ENCODE data around the gene MAMSTR. TPM values are rescaled to one million over a fixed set of nuclear protein-coding genes. Genes with fewer than 3 reads are reported as not detected.

Gene MAMSTR
- total RNA-seq, 1 donor from 2014 or later = 0.57 TPM

DNA sequence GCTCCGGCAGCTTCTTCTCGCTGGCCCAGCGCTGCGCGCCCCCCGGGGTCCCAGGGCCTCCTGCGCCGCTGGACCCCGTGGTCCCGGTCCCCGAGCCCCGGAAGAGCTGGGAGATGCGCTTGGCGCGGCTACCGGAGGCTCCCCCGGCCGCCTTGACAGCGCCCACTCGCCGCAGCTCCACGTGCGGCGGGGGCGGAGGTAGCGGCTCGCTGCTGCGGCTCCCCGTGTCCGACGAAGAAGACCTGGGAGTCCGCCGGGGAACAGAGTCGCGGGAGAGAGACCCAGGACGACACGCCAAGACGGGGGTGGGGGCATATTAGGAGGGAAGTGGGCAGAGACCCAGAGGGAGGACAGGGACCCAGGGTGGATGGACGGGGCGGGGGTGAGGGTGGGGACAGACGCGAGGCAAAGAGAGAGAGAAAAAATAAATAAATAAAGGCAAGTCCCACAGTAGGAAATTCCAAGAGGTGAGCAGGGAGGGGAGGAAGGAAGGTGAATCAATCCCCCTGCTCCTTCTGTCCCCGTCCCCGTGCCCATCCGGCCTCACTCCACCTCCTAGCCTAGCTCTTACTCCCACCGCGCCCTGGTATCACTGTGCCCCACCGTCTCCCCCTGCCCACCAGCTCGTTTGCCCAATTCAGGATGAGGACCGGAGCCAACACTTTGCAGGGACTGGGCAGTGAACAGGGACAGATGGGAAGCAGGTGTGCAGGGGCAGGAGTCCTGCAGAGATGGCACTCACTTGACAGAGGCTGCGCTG is 20.1 kb upstream of the MAMSTR start:
- peak overlapping the region; percentile 69 for H2AFZ ChIP-seq (ENCODE audit: low read depth, low read length)
- H3K4me3 Mint-ChIP-seq (ENCODE audit: unreplicated experiment) = no peak overlapping the region
- H3K9ac ChIP-seq (ENCODE audit: low read length) = no peak overlapping the region
- peaks cover 4% of the 10 kb centered on the region for H3K9me3 Mint-ChIP-seq (ENCODE audit: unreplicated experiment)
- no peak overlapping the region for H3K27ac ChIP-seq (ENCODE audit: low read depth, low read length)
- no peak for FAIRE-seq
- H3K4me2 ChIP-seq (ENCODE audit: low read length) = peak overlapping the region; percentile 86
- peak; percentile 86 for TF ChIP-seq EZH2 (IDR thresholded peaks at IDR 0.05; ENCODE audit: insufficient read depth, low read length)
- TF ChIP-seq, protein P1, sequence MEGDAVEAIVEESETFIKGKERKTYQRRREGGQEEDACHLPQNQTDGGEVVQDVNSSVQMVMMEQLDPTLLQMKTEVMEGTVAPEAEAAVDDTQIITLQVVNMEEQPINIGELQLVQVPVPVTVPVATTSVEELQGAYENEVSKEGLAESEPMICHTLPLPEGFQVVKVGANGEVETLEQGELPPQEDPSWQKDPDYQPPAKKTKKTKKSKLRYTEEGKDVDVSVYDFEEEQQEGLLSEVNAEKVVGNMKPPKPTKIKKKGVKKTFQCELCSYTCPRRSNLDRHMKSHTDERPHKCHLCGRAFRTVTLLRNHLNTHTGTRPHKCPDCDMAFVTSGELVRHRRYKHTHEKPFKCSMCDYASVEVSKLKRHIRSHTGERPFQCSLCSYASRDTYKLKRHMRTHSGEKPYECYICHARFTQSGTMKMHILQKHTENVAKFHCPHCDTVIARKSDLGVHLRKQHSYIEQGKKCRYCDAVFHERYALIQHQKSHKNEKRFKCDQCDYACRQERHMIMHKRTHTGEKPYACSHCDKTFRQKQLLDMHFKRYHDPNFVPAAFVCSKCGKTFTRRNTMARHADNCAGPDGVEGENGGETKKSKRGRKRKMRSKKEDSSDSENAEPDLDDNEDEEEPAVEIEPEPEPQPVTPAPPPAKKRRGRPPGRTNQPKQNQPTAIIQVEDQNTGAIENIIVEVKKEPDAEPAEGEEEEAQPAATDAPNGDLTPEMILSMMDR (IDR thresholded peaks at IDR 0.05; ENCODE audit: insufficient read depth, low read depth, low read length) = no peak
- peaks cover 13% of the 10 kb centered on the region for H3K27me3 Mint-ChIP-seq (ENCODE audit: low read depth, unreplicated experiment)
- H3K4me3 ChIP-seq (ENCODE audit: insufficient read depth, low read depth, low read length) = peak overlapping the region; percentile 42
- peaks cover 6% of the 10 kb centered on the region for H3K27me3 ChIP-seq (ENCODE audit: insufficient read depth, low read length)
- H3K79me2 ChIP-seq (ENCODE audit: insufficient read depth, low read length) = no peaks in the 10 kb centered on the region
- H3K4me1 Mint-ChIP-seq (ENCODE audit: low read depth, unreplicated experiment) = peaks cover 4% of the 10 kb centered on the region
- H3K4me1 ChIP-seq (ENCODE audit: insufficient read depth, low read length) = peaks cover 4% of the 10 kb centered on the region
- H4K20me1 ChIP-seq (ENCODE audit: insufficient read depth, low read length) = no peaks in the 10 kb centered on the region
- DNase-seq (ENCODE audit: low read depth) = no peak
- H3K9me3 ChIP-seq (ENCODE audit: insufficient read depth, low read depth, low read length) = no peaks in the 10 kb centered on the region
- no peaks in the 10 kb centered on the region for H3K36me3 Mint-ChIP-seq (ENCODE audit: low read depth, unreplicated experiment)
- H3K27ac Mint-ChIP-seq (ENCODE audit: unreplicated experiment) = no peak overlapping the region
- H3K36me3 ChIP-seq (ENCODE audit: insufficient read depth, low read length) = no peaks in the 10 kb centered on the region

DNA sequence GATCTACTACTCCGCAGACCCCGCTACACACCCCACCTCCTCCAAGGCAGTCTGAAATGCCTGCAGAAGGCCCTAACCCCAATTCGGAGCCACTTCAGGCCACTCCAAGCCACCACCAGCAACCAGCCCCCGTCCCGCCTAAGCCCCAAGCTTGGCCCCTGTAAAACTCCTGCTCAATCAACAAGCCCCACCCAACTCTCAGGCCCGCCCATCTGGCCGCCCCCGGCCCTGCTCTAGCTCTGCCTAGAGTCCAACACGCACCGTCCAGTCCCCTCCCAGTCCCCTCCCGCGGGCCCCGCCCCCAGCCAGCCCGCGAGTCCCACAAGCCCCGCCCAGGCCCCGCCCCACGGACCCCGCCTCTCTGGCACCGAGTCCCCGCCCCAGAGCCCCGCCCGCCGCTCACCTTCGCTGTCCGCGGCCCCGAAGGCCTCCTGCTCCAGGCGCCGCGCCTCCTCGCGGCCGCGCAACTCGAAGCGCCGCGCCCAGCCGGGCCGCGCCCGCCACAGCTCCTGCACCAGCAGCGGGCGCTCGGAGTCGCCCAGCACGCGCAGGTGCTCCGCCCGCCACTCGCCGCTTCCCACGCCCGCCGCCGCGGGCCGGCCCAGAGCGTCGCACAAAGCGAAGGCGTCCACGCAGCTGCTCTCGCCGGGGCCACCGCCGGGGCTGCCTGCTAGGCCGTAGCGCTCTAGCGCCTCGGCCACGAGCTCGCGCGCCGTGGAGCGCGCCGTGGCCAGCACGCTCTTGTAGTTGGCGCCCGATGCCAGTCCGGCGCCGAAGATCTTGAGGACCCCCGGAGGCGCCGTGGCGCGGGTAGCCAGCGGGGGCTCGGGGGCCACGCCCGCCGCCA is 19.3 kb upstream of the MAMSTR start:
- Histone ChIP-seq H3K27me3 (ENCODE audit: insufficient read depth, low read length) (peaks cover 6% of the 10 kb centered on the region), H3K4me1 (ENCODE audit: insufficient read depth, low read length) (peaks cover 4% of the 10 kb centered on the region), H3K4me2 (ENCODE audit: low read length) (peak overlapping the region; percentile 86), H3K9me3 (ENCODE audit: insufficient read depth, low read depth, low read length) (no peaks in the 10 kb centered on the region), H3K79me2 (ENCODE audit: insufficient read depth, low read length) (no peaks in the 10 kb centered on the region), H3K9ac (ENCODE audit: low read length) (no peak overlapping the region), H3K4me3 (ENCODE audit: insufficient read depth, low read depth, low read length) (peak overlapping the region; percentile 42), H4K20me1 (ENCODE audit: insufficient read depth, low read length) (no peaks in the 10 kb centered on the region), H3K36me3 (ENCODE audit: insufficient read depth, low read length) (no peaks in the 10 kb centered on the region), H2AFZ (ENCODE audit: low read depth, low read length) (peak overlapping the region; percentile 69), H3K27ac (ENCODE audit: low read depth, low read length) (no peak overlapping the region)
- H3K36me3 Mint-ChIP-seq (ENCODE audit: low read depth, unreplicated experiment) = no peaks in the 10 kb centered on the region
- TF ChIP-seq, protein P1 (IDR thresholded peaks at IDR 0.05; ENCODE audit: insufficient read depth, low read depth, low read length) = no peak
- TF ChIP-seq EZH2 (IDR thresholded peaks at IDR 0.05; ENCODE audit: insufficient read depth, low read length) = no peak
- DNase-seq (ENCODE audit: low read depth) (peak; percentile 47), FAIRE-seq (no peak)
- no peak overlapping the region for H3K27ac Mint-ChIP-seq (ENCODE audit: unreplicated experiment)
- H3K9me3 Mint-ChIP-seq (ENCODE audit: unreplicated experiment) = peaks cover 2% of the 10 kb centered on the region
- peaks cover 13% of the 10 kb centered on the region for H3K27me3 Mint-ChIP-seq (ENCODE audit: low read depth, unreplicated experiment)
- H3K4me1 Mint-ChIP-seq (ENCODE audit: low read depth, unreplicated experiment) = peaks cover 4% of the 10 kb centered on the region
- peak overlapping the region; percentile 76 for H3K4me3 Mint-ChIP-seq (ENCODE audit: unreplicated experiment)
